ENCODE results near the gene CEACAM4. TPM values are rescaled to one million over a fixed set of nuclear protein-coding genes. Genes with fewer than 3 reads are reported as not detected.

CEACAM4 gene
- total RNA-seq, 1 donor: not detected

- no peak overlapping the region for H3K4me3 ChIP-seq (ENCODE audit: low read depth, low read length)
- no peak for DNase-seq (ENCODE audit: low read depth)
- TF ChIP-seq CTCF (IDR thresholded peaks at IDR 0.05; ENCODE audit: insufficient read depth, low read length): no peak
Observed at GRCh38 chr19:41569481-41570150, 57.3 kb downstream of the CEACAM4 start.

Small RNA genes lying within 50 kb of the gene (small RNA-seq; reads per million reads assigned to genes)
- gene AC243960.4: not detected

Other genes with a start within 250 kb of the CEACAM4 start
- gene EXOSC5, start 229.7 kb downstream of the CEACAM4 start, total RNA-seq (ENCODE audit: low replicate concordance): 12.1 and 14.6 TPM in 2 replicates
- gene BCKDHA, start 229.3 kb downstream of the CEACAM4 start, total RNA-seq (ENCODE audit: low replicate concordance): 3.5 and 15.3 TPM in 2 replicates
- gene B3GNT8, start 199.7 kb downstream of the CEACAM4 start, total RNA-seq (ENCODE audit: low replicate concordance): 1.5 and 2.1 TPM in 2 replicates
- 29.3 and 31.2 TPM in 2 replicates for gene DMAC2, start 187.2 kb downstream of the CEACAM4 start, total RNA-seq (ENCODE audit: low replicate concordance)
- not detected in 2 replicates for gene ERICH4, start 183.9 kb downstream of the CEACAM4 start, total RNA-seq (ENCODE audit: low replicate concordance)
- gene CEACAM21, start 50.9 kb downstream of the CEACAM4 start, total RNA-seq (ENCODE audit: low replicate concordance): not detected in 2 replicates
- not detected in 2 replicates for gene CEACAM7, start 61.2 kb upstream of the CEACAM4 start, total RNA-seq (ENCODE audit: low replicate concordance)
- gene CEACAM5, start 81.6 kb upstream of the CEACAM4 start, total RNA-seq (ENCODE audit: low replicate concordance): not detected in 2 replicates
- not detected in 2 replicates for gene CEACAM6, start 128.5 kb upstream of the CEACAM4 start, total RNA-seq (ENCODE audit: low replicate concordance)
- gene CEACAM3, start 169.5 kb upstream of the CEACAM4 start, total RNA-seq (ENCODE audit: low replicate concordance): not detected in 2 replicates
- not detected in 2 replicates for gene LYPD4, start 217.6 kb upstream of the CEACAM4 start, total RNA-seq (ENCODE audit: low replicate concordance)
- not detected in 2 replicates for gene DMRTC2, start 218.0 kb upstream of the CEACAM4 start, total RNA-seq (ENCODE audit: low replicate concordance)
- gene RPS19, start 233.2 kb upstream of the CEACAM4 start, total RNA-seq (ENCODE audit: low replicate concordance): 827 and 1,080 TPM in 2 replicates

Data from fibroblast of the aortic adventitia (primary cell).